Measurements from ENCODE around the gene NAV3. TPM values are rescaled to one million over a fixed set of nuclear protein-coding genes. Genes with fewer than 3 reads are reported as not detected.

Gene NAV3
- total and polyA plus RNA-seq, 9 of the 15 experiments (the other 6 are each of a cell fraction or from before 2014, with no cell fraction given), result 0.04 TPM; not detected in 8

DNA sequence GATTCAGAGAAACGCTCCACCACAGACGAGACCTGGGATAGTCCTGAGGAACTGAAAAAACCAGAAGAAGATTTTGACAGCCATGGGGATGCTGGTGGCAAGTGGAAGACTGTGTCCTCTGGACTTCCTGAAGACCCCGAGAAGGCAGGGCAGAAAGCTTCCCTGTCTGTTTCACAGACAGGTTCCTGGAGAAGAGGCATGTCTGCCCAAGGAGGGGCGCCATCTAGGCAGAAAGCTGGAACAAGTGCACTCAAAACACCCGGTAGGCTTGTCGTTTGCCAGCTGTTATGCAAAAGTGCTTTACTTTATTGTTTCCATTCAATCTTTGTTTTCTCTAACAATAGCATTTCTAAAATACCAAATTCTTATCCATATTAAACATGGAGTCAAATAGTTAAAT, 287.3 kb downstream of the NAV3 start:
- Histone ChIP-seq H3K79me2 (ENCODE audit: control insufficient read depth, insufficient read depth, low read length) (no peaks in the 10 kb centered on the region), H3K4me2 (ENCODE audit: insufficient read depth, low read length) (no peak overlapping the region), H2AFZ (ENCODE audit: low read depth, low read length) (no peak overlapping the region), H3K27me3 (ENCODE audit: control insufficient read depth in 2 of 2, insufficient read depth in 2 of 2, low read length in 2 of 2) (no peaks in the 10 kb centered on the region), H3K9me3 (replicated peaks; ENCODE audit: control insufficient read depth, insufficient read depth, low read depth, low read length) (no peaks in the 10 kb centered on the region), H4K20me1 (replicated peaks; ENCODE audit: control insufficient read depth, insufficient read depth, low read length) (no peaks in the 10 kb centered on the region), H3K36me3 (ENCODE audit: control insufficient read depth, insufficient read depth, low read length) (no peaks in the 10 kb centered on the region), H3K9ac (ENCODE audit: insufficient read depth in 1 of 2, low read depth in 2 of 2, low read length in 2 of 2) (no peak overlapping the region), H3K4me3 (no peak overlapping the region), H3K27ac (ENCODE audit: extremely low read depth, low read depth, low read length) (no peak overlapping the region), H3K4me1 (replicated peaks in 1 of 2; ENCODE audit: control insufficient read depth in 2 of 2, insufficient read depth in 2 of 2, low read length in 2 of 2) (no peaks in the 10 kb centered on the region), H3K9me1 (ENCODE audit: control insufficient read depth, insufficient read depth, low read length) (no peaks in the 10 kb centered on the region)
- WGBS (ENCODE audit: insufficient coverage, low coverage, missing lambda C conversion rate), result 0% methylated on average over 6 of the region's 6 CpGs
- intact Hi-C loops (cut with micrococcal nuclease), result no loop called here
- POLR2A ChIA-PET, result no interaction called here
- DNase-seq (ENCODE audit: extremely low read depth in 1 of 4, low spot score in 3 of 4) (peak in 1 of 4 experiments; percentile 0), FAIRE-seq (no peak), ATAC-seq (no peak)
- no TSS peak for BruUV-seq (replicated peaks)
- in situ Hi-C loops (cut with MboI), result no loop called here
- TF ChIP-seq L3MBTL2 (IDR thresholded peaks at IDR 0.05) (no peak), XRCC5 (IDR thresholded peaks at IDR 0.05; ENCODE audit: low read depth, low read length) (no peak), KHSRP (IDR thresholded peaks at IDR 0.05) (no peak), PHF21A (IDR thresholded peaks at IDR 0.05; ENCODE audit: borderline replicate concordance, low read depth) (no peak)
- CTCF ChIA-PET (ENCODE audit: low intra/inter-chr PET ratio), result no interaction called here

DNA sequence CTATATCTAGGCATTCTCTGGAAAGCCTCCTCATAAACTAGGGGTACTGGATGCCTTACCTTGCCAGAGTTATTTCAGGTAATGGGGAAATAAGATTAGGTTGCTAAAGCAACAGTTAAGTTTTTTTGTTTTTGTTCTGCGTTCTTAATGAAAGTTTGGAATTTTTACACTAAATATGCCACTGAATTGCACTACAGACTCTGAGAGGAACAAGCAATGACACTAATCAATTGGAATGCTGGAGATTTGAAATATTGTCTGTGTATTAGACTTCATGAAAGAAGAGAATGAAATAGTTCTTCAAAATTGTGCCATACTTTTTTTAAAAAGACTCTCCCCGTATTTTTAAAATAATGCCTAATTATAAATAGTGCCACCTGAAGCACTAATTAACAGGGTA, 287.8 kb downstream of the NAV3 start:
- Histone ChIP-seq H3K4me1 (replicated peaks in 1 of 2; ENCODE audit: control insufficient read depth in 2 of 2, insufficient read depth in 2 of 2, low read length in 2 of 2) (no peaks in the 10 kb centered on the region), H3K27me3 (ENCODE audit: control insufficient read depth in 2 of 2, insufficient read depth in 2 of 2, low read length in 2 of 2) (no peaks in the 10 kb centered on the region), H3K36me3 (ENCODE audit: control insufficient read depth, insufficient read depth, low read length) (no peaks in the 10 kb centered on the region), H4K20me1 (replicated peaks; ENCODE audit: control insufficient read depth, insufficient read depth, low read length) (no peaks in the 10 kb centered on the region), H3K4me2 (ENCODE audit: insufficient read depth, low read length) (no peak overlapping the region), H3K27ac (ENCODE audit: extremely low read depth, low read depth, low read length) (no peak overlapping the region), H2AFZ (ENCODE audit: low read depth, low read length) (no peak overlapping the region), H3K9me3 (replicated peaks; ENCODE audit: control insufficient read depth, insufficient read depth, low read depth, low read length) (no peaks in the 10 kb centered on the region), H3K9me1 (ENCODE audit: control insufficient read depth, insufficient read depth, low read length) (no peaks in the 10 kb centered on the region), H3K4me3 (no peak overlapping the region), H3K79me2 (ENCODE audit: control insufficient read depth, insufficient read depth, low read length) (no peaks in the 10 kb centered on the region), H3K9ac (ENCODE audit: insufficient read depth in 1 of 2, low read depth in 2 of 2, low read length in 2 of 2) (no peak overlapping the region)
- ChIA-PET CTCF (ENCODE audit: low intra/inter-chr PET ratio) (no interaction called here), POLR2A (no interaction called here)
- WGBS (ENCODE audit: insufficient coverage, low coverage, missing lambda C conversion rate), result 0% methylated on average over 2 of the region's 2 CpGs
- ATAC-seq (no peak), DNase-seq (ENCODE audit: extremely low read depth in 1 of 4, low spot score in 3 of 4) (no peak), FAIRE-seq (no peak)
- no TSS peak for BruUV-seq (replicated peaks)
- intact Hi-C loops (cut with micrococcal nuclease) (no loop called here), in situ Hi-C loops (cut with MboI) (no loop called here)
- TF ChIP-seq ZFX (CRISPR knock-in tag; IDR thresholded peaks at IDR 0.05), result no peak
- no peak for TF ChIP-seq HOXB6 (CRISPR knock-in tag; IDR thresholded peaks at IDR 0.05; ENCODE audit: borderline replicate concordance)
- no peak for TF ChIP-seq BRF1 (IDR thresholded peaks at IDR 0.05; ENCODE audit: borderline replicate concordance, extremely low read depth, insufficient read length)
- no peak for TF ChIP-seq HDAC8 (tag; IDR thresholded peaks at IDR 0.05)
- TF ChIP-seq ZNF830 (CRISPR knock-in tag; IDR thresholded peaks at IDR 0.05), result no peak
- no peak for TF ChIP-seq KAT7 (CRISPR knock-in tag; IDR thresholded peaks at IDR 0.05; ENCODE audit: borderline replicate concordance)
- TF ChIP-seq ZNF518B (CRISPR knock-in tag; IDR thresholded peaks at IDR 0.05), result no peak
- TF ChIP-seq MYNN (IDR thresholded peaks at IDR 0.05), result no peak
- TF ChIP-seq MYNN (CRISPR knock-in tag; IDR thresholded peaks at IDR 0.05), result no peak
